ENCODE data around the gene CAPZB.

CAPZB gene

DNA sequence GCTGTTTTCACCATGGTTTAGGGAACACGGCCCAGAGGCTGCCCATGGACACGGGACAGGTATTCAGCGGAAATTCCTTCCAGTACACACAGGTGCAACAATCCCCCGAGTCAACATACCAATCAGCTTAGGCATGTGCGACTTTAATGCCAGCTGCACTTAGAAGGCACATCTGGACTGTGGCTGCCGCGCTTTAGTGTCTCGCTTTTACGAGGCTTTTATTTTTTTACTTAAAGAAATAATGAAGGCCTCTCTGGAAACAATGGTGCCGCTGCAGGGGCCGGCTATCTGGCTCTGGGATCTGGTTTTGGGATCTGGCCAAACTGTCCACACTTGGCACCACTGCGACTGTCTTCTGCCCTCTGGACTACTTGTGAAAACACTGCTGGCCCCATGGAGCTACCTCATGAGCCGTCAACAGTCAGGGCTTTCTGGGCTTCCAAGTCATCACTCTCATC, 117.7 kb downstream of the CAPZB start:
- DNase-seq (ENCODE audit: low spot score), result no peak

DNA sequence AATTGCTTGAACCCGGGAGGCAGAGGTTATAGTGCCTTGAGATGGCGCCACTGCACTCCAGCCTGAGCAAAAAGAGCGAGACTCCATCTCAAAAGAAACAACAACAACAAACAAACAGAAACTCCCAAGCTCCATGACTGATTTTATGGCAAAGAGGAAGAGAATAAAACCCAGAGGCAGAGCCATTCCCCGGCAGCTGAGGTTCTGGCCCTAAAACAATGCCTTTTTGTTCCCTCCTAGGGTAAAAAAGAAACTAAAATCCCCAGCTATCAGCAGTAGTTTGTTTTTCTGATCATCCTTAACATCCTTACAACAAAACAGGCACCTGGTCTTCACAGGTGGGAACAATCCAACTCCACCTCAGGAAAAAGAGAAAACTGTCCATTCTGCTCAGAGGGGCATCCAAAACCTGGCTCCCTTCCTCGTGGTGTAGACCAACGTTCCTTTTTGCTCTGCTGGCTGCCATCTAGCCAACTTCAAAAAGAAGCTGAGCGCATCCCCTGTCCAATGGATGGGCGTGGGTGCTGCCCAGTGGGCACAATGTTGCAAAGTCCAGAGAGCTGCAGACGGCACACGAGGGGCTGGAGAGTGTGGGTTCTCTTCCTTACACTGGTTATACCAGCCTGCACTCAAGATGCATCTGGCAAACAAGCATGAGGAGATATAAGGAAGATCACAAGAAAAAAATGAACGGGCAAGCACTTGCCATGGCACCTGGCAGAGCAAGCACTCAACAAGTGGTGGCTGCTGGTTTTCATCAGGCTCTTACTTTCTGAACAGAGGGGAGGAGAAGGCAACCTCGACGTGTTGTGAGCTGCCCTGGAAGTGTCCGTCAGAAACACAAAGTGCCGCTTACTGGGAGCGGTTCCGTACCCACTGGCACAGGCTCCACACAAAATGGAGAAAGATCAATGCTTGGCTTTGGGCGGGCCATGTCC, 118.5 kb downstream of the CAPZB start:
- no peak for DNase-seq (ENCODE audit: low spot score)

GRCh38 chr1:19365721-19366120, 119.6 kb downstream of the CAPZB start:
- DNase-seq (ENCODE audit: low spot score), result no peak

DNA sequence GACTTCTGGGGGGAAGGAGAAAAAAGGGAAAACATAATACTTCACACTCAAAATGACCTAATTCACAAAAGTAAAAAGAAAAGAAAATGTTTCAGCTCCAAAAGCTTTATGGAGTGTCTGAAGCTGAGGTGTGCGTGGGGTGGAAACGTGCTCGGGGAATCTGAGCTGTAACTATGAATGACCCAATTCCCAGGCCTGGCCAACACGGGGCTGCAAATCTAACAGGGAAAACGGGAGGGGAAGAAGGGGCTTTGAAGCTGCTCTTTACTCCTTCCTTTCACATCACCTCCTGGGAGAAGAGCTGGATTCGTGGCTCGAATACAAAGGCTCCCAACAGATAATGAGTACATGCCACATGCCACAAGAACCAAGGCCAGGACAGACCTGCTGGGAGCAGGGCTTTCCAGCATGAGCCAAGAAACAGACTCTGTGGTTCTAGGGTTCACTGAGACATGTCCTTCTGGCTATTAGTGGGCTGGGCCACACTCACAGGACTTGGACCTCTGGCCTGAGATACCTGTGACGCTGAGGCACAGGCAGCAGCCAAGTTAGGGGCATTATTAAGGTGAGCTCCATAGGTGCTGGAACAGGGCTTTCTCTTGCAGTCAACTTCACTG, 121.7 kb downstream of the CAPZB start:
- DNase-seq (ENCODE audit: low spot score), result no peak

DNA sequence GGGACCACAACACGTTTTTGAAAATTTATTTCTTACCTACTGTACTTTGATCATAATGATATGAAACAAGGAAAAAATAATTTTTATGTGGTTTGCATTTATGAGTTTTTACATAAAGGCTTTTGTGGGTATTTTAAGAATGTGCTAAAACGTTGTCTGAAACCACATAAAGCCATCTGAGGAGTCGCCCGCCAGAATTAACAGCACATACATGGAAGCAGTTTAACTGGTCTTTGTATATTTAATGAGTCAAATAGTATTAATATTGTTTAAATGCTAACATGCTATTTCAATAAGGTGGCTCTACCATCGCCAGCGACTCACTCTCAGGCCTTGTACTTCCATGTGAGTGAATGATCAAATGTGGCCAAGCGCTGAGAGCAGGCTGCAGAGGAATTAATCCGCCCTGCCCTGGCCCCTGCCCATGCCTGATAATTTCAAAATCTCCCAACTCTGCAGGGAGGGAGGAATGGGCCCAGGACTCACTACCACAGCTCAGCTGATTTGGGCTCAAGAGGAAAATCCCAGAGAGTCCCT, 123.7 kb downstream of the CAPZB start:
- no peak for DNase-seq (ENCODE audit: low spot score)

DNA sequence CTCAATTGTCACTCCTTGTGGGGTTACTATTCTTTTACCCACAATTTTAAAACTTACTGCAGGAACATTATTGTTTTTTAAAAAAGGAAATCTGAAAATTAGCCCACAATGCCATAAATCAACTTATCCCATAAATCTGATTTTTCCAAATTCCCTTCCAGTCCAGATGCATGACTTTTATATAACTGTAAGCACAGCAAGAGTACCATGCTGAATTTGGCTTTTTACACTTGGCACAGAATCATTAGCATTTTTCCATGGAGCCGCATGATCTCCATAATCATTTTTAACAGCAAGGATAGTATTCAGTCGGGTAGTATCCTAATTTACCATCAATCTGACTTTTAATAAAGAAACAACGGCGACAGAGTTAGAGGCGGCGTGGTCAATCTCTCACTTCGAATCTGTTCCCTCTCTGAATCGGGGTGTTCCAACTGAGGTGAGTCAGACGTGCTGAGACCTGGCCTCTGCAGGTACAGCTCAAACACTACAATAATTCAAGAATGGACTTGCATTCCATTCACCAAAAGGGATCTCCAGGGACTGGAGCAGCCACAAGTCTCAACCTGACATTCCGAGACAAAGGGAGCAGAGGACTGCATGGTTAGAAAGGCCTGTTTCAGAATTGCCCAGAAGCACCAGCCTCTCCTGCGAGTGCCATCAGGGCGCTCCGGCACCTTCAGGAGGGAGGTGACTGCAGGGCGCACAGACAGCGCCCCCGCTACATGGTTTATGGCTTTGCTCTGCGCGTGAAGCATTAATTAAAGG, 124.3 kb downstream of the CAPZB start:
- no peak for DNase-seq (ENCODE audit: low spot score)

DNA sequence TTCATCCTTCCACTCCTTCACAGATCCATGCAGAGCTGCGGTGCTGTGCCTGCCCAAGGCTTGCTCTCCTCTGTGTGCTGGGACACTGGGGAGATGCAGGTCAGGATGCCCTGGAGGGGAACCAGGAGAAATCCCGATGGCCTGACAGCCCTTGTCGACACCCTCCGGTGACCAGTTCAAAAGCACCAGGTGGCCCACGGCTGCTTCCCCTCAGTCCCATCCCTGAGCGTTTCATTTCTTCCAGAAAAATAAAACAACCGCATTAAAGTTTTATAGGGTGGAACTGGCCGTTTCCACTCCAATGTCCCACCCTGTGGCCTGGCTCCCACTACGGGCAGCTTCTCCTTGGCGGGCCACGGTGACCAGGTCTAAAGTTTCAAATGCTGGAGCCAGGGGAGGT, 124.9 kb downstream of the CAPZB start:
- DNase-seq (ENCODE audit: low spot score), result no peak

DNA sequence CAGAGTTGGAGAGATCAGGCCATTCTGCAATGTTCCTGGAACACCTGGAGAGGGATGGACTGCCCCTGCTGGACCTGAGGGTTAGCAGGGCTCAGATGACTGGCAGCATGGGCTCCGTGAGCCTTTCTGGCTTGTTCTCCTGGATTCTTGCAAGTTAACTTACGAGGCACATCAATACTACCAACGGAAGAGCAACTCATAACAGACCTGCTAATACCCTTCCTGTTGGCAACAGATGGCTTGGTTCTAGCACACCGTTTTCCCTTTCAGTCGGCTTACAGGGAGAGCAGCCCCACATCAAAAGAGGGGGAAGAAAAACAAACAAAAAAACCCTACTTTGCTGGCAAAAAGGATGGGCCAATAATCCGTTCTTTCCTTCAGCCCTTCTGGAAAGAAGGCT, 125.3 kb downstream of the CAPZB start:
- no peak for DNase-seq (ENCODE audit: low spot score)

DNA sequence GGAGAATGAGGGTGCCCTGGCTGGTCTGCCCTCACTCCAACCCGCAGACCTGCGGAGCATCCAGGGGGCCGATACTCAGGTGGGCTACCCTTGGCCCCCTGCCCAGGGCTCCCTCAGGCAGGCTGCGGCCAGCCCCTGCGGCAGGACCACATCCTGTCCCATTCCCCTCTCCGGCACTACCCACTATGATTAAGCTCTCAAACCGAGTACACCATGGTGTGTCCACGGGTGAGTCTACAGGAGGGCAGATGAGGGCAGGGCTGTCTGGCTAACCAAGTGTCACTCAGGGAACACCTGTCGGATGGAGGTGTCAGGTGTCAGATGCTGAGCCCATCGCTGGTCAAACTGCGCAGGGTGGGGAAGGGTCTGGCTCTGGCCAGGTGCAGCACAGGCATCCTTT, 126.0 kb downstream of the CAPZB start:
- DNase-seq (ENCODE audit: low spot score), result no peak

- no peak for DNase-seq (ENCODE audit: low spot score)
Observed at GRCh38 chr1:19358710-19359109, 126.6 kb downstream of the CAPZB start.

GRCh38 chr1:19357299-19357986, 127.9 kb downstream of the CAPZB start:
- DNase-seq (ENCODE audit: low spot score), result no peak

GRCh38 chr1:19356266-19356665, 129.1 kb downstream of the CAPZB start:
- no peak for DNase-seq (ENCODE audit: low spot score)

DNA sequence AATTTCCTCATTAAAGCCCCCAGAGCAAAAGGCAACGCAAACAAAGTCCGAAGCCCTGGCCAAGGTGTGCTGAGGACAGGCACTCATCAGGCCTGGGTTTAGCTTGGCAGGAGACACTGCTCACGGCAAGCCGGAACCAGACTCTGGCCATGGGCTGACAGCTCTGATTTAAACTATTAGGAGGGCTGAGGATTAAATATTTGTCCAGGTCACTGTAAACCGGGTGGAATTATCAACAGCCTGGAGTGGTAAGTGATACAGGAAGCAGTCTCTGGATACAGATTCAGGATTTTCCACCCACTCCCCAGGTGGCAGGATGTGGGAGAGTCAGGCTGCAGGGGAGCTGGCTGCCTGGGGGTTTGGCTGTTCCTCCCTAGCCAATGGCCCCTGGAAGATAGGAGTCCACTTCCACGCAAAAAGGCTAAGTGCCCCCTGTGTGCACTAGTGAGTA, 130.8 kb downstream of the CAPZB start:
- DNase-seq (ENCODE audit: low spot score), result no peak

DNA sequence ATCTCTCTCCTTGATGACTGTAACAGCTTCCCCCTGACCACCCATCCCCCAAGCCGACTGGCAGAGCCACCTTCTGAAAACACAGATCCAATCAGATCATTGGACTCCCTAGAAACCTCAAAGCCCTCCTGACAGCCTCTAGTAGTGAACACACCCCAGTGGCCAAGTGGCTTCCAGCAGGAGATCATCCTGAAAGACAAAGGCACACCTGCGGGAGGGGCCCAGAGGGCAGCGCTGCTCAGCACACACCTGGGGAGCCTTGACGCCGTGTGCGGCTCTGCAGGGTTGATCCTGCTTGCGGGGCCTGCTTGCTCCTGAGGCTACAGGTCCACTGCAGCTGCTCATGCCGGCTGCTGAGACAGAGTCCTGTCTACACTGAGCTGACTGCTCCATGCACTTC, 131.7 kb downstream of the CAPZB start:
- DNase-seq (ENCODE audit: low spot score), result no peak

- DNase-seq (ENCODE audit: low spot score), result no peak
Observed at GRCh38 chr1:19352839-19353238, 132.5 kb downstream of the CAPZB start.

- DNase-seq (ENCODE audit: low spot score), result no peak
Observed at GRCh38 chr1:19351873-19352272, 133.5 kb downstream of the CAPZB start.

- DNase-seq (ENCODE audit: low spot score), result no peak
Observed at GRCh38 chr1:19350566-19350965, 134.8 kb downstream of the CAPZB start.

GRCh38 chr1:19349999-19350398, 135.3 kb downstream of the CAPZB start:
- no peak for DNase-seq (ENCODE audit: low spot score)

DNA sequence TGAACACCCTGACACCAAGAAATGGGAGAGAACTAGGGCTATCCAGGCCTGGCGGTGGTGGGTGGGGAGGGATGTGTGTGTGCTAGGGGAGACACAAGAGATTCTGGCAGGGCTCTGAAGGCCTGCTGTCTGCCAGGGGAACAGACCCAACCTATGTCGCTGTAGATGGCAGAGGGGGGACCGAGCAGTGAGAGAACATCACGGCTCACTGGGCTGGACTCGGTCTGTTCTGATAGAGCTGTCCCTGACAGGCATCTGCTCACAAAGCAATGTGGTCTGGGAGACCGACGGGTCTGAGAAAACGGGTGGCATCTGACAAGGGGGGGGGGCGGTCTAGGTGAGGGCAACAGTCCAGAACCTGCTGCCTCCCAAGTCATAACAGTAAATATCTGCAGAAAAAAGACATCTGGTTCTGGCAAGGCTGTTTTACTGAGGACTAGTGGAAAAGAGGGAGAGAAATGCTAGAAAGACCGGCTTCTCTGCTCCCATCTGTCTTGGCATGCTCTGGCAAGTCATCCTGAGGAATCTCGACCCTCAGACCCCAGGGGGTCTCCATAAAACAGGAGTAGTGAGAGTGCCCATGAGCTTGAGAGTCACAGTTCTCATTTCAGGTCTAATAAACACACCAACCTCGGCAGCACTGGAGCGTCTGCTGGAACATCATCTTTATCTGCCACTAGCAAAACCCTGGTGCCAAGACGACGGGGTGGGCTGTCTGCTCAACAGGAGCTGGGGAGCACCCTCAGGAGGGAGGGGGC, 136.7 kb downstream of the CAPZB start:
- DNase-seq (ENCODE audit: low spot score), result no peak

- DNase-seq (ENCODE audit: low spot score), result no peak
Observed at GRCh38 chr1:19347533-19348172, 137.7 kb downstream of the CAPZB start.
